HG03175 (cell line): ENCODE data around the gene HMCN2.
"Not testable (repeated sequence)": the region's sequence is repeated elsewhere in the genome, so short reads cannot be mapped to it uniquely, and the experiment has no call there.

Experiments
- ATAC-seq: cut with Tn5 transposase; IDR thresholded peaks from one replicate; pipeline ENCODE4 v1.9.1; 2021; ENCODE audit warnings: mild to moderate bottlenecking, moderate library complexity; ENCODE audit not compliant: unreplicated experiment

HMCN2 gene

DNA sequence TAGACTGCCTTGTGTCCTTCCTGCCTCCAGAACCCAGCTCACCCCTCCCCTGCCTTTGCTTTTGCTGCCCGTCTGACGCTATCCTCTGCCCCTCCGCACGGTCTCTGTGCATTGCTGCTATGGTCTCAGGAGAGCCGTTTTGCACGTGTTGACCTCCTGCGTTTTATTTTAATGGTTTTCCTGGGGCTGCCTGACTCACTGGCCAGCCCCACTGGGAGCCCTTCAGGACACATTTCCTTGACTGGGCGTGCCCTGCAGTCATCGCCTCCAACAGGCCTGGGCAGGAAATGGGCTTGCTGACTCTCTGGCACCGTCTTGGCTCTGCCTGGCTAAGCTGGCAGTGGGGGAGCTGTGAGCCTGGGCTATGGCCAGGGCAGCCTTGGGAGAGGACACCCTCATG, 161.3 kb downstream of the HMCN2 start:
- no peak for ATAC-seq

DNA sequence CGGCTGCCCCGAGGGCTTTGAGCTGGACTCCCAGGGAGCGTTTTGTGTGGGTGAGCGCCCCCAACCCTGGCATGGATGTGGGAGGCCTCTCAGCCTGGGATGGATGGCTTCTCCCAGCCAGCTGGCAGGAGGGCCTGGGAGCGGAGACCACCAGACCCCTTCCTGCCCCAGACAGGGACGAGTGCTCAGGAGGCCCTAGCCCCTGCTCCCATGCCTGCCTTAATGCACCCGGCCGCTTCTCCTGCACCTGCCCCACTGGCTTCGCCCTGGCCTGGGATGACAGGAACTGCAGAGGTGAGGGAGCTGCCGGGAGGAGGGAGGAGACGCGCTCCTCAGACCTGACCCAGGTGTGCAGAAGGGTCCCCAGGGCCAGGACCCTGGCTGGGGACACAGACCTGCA, 161.8 kb downstream of the HMCN2 start:
- no peak for ATAC-seq

DNA sequence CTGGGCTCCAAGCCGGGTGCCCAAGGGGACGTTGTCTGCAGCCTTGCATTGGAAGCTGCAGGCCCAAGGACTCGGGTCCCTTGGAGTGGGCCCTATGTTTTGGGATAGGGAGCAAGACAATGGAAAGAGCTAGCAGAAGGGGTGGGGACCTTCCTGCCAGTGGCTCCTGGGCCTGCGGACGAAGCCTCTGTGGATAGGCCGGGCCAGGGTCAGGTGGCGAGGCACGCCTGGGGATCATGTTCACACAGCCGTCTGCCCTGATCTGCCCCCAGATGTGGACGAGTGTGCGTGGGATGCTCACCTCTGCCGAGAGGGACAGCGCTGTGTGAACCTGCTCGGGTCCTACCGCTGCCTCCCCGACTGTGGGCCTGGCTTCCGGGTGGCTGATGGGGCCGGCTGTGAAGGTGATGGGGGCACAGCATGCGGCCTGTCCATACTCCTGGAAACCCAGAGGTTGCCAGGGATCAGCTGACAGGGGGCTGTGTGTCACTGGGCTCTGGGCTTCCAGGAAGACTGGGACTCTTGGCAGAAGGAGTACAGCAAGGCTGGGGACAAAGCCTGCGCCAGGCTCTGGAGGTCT, 162.6 kb downstream of the HMCN2 start:
- no peak for ATAC-seq

DNA sequence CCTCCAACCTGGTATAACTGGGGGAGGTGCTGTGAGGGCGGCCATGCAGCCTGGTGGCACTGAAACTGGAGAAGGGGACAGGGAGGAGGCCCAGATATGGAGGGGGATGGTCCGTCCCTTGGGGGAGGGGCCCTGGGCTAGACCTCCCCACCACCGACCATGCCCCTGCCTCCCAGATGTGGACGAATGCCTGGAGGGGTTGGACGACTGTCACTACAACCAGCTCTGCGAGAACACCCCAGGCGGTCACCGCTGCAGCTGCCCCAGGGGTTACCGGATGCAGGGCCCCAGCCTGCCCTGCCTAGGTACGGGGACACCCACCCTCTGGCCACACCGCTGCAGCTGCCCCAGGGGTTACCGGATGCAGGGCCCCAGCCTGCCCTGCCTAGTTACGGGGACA, 163.8 kb downstream of the HMCN2 start:
- no peak for ATAC-seq

DNA sequence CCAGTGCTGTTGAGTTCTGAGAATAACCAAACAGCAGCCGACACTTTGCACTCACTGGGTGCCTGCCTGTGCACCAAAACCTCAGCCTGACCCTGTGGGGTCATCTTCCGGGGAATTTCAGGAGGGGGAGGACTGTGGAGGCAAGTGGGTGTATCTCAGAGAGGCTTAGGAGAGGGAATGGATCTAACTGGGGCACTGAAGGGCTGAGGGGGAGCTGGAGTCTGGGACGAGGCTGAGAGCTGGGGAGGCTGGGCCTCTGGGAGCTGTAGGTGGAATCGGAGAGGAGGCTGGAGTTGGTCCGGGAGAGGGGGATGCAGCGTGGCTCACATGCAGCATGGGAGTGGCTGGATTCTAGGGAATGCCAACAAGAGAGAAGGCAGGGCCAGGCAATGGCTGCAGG, 164.3 kb downstream of the HMCN2 start:
- ATAC-seq, result no peak

DNA sequence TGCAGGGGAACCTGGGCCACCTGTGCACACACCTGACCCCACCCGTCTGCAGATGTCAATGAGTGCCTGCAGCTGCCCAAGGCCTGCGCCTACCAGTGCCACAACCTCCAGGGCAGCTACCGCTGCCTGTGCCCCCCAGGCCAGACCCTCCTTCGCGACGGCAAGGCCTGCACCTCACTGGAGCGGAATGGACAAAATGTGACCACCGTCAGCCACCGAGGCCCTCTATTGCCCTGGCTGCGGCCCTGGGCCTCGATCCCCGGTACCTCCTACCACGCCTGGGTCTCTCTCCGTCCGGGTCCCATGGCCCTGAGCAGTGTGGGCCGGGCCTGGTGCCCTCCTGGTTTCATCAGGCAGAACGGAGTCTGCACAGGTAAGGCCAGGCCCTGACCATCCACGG, 164.7 kb downstream of the HMCN2 start:
- no peak for ATAC-seq

DNA sequence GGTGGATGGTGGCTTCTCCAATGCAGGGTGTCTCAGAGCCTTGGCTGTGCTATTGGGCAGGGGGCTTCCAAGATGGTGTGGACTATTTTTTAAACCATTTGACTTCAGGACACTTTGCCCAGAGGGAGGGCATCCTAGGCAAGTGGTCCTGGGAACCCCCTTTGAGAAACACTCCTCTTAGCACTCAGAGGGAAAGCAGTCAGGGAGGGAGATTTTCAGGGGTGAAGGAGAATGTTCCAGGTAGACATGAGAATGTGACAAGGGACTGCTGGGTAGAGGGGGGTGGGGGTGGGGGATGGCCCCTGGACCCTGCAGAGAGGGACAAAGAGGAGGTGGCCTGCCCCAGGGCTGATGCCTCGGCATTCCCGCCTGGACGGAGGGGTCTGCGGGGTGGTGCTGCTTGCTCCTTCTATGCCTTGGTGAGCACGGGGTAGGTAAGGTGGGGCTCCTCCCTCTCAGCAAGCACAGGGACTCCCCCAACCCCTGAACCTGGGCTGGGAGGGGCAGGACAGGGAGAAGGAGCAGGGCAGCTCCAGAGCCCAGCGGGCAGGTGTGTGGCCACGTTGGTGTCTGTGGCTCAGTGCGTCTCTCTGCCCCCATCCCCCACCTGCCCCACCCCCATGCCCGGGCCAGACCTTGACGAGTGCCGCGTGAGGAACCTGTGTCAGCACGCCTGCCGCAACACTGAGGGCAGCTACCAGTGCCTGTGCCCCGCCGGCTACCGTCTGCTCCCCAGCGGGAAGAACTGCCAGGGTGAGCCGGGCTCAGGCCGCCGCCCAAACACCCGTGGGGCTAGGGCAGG, 165.4 kb downstream of the HMCN2 start:
- no peak for ATAC-seq

DNA sequence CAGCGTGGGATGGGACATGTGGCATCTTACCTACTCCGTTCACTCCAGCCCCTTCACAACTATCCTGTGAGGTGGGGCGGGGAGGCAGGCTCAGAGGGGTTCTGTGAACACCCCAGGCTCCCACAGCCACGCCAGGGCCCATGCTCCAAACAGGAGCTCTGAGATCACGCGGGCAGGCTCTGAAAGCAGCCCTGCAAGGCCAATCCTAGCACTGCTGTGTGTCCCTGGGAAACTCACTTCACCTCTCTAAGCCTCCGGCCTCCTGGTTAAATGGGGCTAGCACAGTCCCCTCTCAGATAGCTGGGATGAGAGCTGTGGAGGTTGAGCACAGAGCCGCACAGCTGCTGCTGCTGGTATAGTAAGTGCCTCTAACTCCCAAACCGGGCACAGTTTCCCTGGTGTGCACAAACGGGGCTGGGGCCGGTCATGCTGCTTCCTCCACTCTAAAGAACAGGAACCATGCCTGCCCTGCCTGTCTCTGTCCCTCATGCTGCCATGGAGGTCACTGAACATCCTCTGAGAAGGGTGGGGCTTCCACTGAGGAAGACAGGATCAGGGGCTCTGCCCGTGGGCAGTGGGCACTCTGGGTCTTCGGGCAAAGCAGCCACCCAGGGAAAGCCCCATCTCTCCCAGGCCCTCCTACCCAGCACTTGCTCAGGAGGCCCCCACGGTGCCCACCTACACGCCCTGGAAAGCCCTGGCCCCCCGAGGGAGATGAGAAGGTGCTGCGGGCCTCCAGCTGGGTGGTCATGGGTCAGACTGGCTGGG, 166.2 kb downstream of the HMCN2 start:
- no peak for ATAC-seq

DNA sequence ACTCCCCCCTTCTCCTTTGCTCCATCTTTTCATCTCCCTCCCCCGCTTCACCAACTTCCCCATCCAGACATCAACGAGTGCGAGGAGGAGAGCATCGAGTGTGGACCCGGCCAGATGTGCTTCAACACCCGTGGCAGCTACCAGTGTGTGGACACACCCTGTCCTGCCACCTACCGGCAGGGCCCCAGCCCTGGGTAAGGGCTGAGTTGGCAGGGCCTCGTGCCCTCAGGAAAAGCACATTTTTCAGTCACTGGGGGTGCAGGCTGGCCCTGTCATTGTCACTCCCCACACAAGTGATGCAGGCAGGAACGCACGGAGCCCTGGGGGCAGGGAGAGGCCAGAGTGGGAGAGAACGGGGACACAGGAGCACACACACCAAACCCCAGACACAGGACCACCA, 166.8 kb downstream of the HMCN2 start:
- ATAC-seq, result no peak

DNA sequence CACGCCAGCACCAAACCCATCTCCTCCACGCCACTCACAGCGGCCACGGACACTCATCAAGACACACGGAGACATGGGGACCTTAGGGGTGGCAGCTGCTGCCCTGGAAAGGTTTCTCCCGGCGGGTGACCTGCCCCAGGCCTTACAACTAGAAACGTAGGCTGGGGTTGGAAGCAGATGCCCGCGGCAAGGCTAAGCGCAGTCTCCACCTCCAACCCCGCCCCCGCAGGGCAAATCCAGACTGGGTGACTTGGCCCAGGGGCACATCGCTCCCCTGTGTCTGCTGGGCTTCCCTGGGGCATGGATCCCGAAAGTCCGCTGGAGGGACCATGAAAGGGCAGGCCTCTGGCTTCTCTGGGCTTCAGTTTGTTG, 167.2 kb downstream of the HMCN2 start:
- no peak for ATAC-seq

DNA sequence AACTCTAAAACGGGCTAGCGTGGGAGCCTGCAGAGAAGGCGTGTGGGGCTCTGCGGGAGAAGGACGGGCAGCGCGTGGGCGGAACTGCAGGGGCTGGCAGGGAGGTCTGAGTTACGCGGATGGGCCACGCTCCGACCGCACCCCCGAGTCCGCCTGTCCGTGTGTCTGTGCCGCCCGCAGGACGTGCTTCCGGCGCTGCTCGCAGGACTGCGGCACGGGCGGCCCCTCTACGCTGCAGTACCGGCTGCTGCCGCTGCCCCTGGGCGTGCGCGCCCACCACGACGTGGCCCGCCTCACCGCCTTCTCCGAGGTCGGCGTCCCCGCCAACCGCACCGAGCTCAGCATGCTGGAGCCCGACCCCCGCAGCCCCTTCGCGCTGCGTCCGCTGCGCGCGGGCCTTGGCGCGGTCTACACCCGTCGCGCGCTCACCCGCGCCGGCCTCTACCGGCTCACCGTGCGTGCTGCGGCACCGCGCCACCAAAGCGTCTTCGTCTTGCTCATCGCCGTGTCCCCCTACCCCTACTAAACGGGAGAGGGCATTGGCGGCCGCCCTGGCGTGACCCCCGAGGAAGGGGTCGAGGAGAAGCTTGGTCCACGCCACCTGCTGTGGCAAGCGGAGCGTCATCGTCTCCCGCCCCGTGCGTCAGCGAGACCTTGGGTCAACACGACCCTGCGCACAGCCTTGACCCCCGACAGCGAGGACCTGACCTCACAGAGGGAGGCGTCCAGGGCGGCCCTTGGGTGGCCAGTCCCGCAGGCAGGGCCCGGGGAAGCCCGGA, 167.8 kb downstream of the HMCN2 start:
- ATAC-seq, result no peak

DNA sequence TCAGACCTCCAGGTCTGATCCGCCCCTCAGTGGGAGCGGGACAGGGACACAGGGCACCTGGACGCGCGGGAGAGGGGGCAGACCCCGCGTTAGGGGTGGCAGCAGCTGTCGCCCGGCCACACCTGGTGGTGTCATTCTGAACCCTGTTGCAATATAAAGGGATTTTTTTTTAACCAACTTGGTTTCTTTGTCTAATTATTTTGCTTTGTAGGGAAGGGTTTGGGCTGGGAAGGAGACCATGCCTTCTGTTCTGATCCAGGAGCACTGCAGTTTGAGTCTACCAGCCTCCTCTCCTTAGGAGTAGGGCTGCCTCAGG, 168.3 kb downstream of the HMCN2 start:
- ATAC-seq, result no peak

DNA sequence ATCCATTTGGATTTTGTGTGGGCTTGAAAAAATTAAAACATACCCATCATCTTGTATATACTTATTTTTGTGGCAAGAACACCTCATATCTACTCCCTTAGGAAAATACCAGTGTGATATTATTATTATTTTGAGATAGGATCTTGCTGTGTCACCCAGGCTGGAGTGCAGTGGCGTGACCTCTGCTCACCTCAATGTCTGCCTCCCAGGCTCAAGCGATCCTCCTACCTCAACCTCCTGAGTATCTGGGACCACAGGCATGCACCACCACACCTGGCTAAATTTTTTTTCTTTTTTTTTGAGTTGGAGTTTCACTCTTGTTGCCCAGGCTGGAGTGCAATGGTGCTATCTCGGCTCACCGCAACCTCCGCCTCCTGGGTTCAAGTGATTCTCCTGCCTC, 169.1 kb downstream of the HMCN2 start:
- ATAC-seq, result not testable (repeated sequence)

DNA sequence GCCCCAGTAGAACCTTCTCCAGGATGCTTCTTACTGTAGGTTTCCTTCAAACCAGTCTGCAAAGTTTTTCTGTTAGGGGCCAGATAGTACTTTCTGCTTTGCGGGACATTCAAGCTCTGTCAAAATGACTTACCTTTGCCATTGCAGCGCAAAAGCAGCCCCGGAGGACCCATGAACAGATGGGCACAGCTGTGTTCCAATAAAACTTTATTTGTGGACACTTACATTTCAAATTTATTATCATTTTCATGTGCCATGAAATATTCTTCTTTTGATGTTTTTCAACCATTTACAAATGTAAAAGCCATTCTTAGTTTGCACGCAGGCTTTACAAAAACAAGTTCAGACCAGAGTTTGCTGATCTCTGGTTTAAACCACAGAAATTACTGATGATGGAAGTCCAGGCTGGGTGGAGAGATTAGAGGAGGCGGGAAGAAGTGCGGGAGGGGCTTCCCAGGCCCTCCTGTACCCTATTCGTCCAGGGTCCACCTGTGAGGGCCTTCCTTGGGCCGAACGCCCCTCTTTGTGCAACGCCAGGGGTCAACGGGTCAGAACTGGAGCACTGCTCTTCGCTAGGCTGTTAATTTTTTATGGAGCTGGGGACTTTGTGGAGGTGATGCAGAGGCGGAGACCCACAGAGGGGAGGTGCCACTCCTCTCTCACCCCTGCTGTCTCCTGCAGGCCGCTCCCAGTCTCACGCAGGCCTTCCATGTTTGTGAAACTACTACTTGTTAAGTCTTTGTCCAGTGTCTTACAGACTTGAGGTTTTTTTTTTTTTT, 171.6 kb downstream of the HMCN2 start:
- no peak for ATAC-seq

DNA sequence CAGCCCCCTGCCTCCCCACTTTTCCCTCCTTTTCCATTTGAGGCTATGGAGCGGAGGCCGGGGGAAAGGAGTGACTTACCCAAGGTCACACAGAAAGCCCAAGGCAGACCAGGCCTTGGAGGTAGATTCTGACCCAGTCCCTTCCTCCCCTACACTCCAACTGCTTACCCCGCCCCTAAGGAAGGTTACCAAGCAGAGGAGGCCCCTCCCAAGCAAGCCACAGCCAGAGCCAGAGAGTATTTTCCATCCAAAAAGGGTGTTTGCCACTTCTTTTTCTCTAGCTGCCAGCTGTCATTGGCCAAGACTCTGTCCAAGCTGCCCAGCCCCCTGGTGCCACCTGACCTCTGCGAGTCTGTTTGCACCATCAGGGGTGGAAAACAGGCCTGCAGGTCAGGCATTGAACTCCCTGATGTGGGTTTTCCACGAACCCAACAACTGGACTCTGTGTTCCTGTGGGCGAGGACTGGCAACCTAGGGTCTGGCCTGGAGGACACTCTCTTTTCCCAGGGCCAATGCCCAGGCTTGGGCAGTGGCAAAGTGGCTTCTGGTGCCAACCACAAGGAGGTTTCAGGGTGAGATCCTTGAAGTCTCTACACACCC, 172.9 kb downstream of the HMCN2 start:
- no peak for ATAC-seq

DNA sequence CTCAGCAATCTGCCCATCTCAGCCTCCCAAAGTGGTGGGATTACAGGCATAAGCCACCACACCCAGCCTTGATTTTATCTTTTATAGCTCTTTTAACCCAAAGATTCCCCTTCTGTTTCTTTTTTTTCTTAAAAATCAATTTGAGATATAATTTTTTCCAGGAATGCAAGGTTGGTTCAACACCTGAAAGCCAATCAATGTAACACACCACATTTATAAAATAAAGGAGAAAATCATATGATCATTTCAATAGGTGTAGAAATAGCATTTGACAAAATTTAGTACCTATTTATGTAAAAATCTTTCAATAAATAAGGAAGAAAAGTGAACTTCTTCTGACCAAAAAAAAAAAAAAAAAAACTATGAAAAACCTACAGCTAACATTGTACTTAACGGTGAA, 175.5 kb downstream of the HMCN2 start:
- ATAC-seq, result no peak

DNA sequence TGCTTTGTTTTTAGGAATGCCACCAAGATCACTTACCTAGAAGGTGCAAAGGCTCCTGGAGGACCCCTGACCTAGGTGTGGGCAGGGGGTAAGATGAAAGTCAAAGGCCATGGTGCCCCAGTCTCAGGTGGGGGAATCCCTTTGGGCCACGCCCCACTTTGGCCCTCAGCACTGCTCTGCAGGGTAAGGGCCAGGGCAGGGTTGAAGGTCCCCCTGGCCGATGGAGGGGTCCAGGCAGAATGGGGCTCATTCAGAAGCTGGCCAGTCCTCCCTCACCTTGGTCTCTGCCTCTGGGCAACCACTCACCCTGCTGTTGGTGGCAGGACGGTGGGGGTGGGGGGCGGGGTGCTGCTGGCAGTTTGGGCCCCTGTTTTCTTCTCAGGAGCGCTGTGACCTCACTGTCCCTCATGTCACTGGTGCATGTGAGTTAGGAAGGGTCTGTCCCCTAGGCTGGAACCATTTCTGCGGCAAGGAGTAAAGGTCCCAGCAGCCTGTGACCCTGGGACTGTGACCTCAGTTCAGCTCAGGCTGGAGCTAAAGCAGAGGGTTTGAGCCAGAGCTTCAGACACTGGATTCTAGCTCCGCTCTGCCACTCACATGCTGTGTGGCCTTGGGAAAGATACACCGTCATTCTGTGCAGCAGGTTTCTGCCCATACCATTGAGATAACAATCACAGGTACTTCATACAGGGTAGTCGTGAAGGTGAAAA, 177.3 kb downstream of the HMCN2 start:
- no peak for ATAC-seq

DNA sequence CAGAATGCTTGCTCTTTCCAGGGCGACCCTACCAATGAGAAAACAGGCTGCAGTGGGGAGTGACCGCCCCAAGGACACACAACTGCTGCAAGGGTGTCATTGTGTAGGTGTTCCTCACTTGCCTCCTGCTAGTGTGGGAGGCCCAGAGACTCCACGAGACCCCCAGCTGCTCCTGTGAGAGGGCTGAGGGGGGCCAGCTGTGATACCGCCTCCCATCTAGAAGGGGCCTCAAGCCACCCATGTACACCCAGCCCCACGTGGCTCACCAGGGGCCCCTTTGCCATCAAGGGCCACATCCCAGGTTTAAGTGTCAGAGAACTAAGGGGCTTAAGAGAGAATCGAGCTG, 177.9 kb downstream of the HMCN2 start:
- no peak for ATAC-seq

DNA sequence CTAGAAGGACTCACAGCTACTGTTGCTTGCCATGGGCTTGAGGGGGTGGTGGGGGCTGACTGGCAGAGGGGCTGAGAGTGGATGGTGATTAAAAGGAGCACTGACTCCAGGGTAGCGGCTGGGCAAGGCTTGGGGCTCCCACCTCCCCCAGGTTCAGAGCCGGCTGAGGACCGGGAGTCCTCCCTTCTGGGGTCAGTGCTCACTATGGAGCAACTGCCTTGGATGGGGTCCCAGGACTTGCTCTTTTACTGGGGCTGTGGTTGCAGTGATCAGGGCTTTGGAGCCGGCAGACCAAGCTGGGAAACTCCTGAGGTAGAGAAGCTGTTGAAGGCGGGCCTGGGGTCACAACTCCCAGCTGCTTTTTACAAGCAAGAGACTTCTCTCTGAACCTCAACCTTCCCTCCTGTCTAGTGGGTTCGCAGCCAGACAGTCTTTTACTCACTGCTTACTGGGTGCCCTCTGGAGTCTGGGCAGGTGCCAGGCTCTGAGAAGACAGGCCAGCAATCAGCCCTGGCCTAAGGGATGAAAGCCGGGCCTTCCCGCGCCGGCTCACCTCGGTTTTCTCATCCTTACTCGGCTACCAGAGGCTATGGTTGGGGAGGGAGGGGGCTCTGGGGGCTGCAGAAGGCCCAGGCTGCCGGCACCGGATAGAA, 178.4 kb downstream of the HMCN2 start:
- ATAC-seq, result no peak
